K562 treated with DMSO at 1 percent for 4 hours (cell line): ENCODE results near the gene TCL1A. TPM values are rescaled to one million over a fixed set of nuclear protein-coding genes. Genes with fewer than 3 reads are reported as not detected.

Experiments used
- total RNA-seq: library from RNA; unstranded; fragments of 300-600 nt; gene quantifications from 2 replicates; pipeline ENCODE4 v1.2.3, GENCODE V29; 2022; ENCODE audit not compliant: insufficient read depth

TCL1A gene
- not detected in 2 replicates for total RNA-seq

GRCh38 chr14:95713596-95714371 is at the start of gene TCL1A:
TSS of gene TCL1A (minus strand) at chr14:95714125. CDS start at chr14:95714066, 59 bp downstream.

GRCh38 chr14:95685978-95686922 is 27.7 kb downstream of the TCL1A start, which contains the start of gene TCL1B:
TSS of gene TCL1B (plus strand) at chr14:95686426. CDS start at chr14:95686468, 42 bp downstream.

Other genes with a start within 250 kb of the TCL1A start
- gene SYNE3, start 197.5 kb downstream of the TCL1A start, total RNA-seq, result 0.96 and 1.6 TPM in 2 replicates
- 51.3 and 60.9 TPM in 2 replicates for gene GLRX5, start 179.1 kb downstream of the TCL1A start, total RNA-seq
- gene TCL1B, start 27.7 kb downstream of the TCL1A start, total RNA-seq, result not detected in 2 replicates
- not detected in 2 replicates for gene TUNAR, start 162.7 kb upstream of the TCL1A start, total RNA-seq